ENCODE measurements around the gene TGFB3. TPM values are rescaled to one million over a fixed set of nuclear protein-coding genes. Genes with fewer than 3 reads are reported as not detected.
"Not testable (repeated sequence)": the region's sequence is repeated elsewhere in the genome, so short reads cannot be mapped to it uniquely, and the experiment has no call there.

TGFB3 gene
- total and polyA plus RNA-seq, 9 of the 15 experiments (the other 6 are each of a cell fraction or from before 2014, with no cell fraction given), result 0.39 to 2.0 (median 1.0) TPM

DNA sequence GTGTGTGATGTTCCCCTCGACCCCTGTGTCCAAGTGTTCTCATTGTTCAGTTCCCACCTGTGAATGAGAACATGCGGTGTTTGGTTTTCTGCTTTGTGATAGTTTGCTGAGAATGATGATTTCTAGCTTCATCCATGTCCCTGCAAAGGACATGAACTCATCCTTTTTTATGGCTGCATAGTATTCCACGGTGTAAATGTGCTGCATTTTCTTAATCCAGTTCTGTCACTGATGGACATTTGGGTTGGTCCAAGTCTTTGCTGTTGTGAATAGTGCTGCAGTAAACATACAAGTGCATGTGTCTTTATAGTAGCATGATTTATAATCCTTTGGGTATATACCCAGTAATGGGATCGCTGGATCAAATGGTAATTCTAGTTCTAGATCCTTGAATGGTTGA is 61.4 kb downstream of the TGFB3 start:
- POLR2A ChIA-PET; H3K27ac ChIP-seq (ENCODE audit: extremely low read depth, low read depth, low read length); in situ Hi-C loops (cut with MboI); H3K4me3 ChIP-seq; CTCF ChIA-PET (ENCODE audit: low intra/inter-chr PET ratio); H3K27me3 ChIP-seq (ENCODE audit: control insufficient read depth in 2 of 2, insufficient read depth in 2 of 2, low read length in 2 of 2); H2AFZ ChIP-seq (ENCODE audit: low read depth, low read length); H3K4me1 ChIP-seq (replicated peaks in 1 of 2; ENCODE audit: control insufficient read depth in 2 of 2, insufficient read depth in 2 of 2, low read length in 2 of 2); intact Hi-C loops (cut with micrococcal nuclease); BruUV-seq (replicated peaks); DNase-seq (ENCODE audit: extremely low read depth in 1 of 4, low spot score in 3 of 4); H3K9me3 ChIP-seq (replicated peaks; ENCODE audit: control insufficient read depth, insufficient read depth, low read depth, low read length); ATAC-seq; H3K9ac ChIP-seq (ENCODE audit: insufficient read depth in 1 of 2, low read depth in 2 of 2, low read length in 2 of 2); FAIRE-seq; H3K4me2 ChIP-seq (ENCODE audit: insufficient read depth, low read length); H3K79me2 ChIP-seq (ENCODE audit: control insufficient read depth, insufficient read depth, low read length); H3K9me1 ChIP-seq (ENCODE audit: control insufficient read depth, insufficient read depth, low read length); H4K20me1 ChIP-seq (replicated peaks; ENCODE audit: control insufficient read depth, insufficient read depth, low read length); H3K36me3 ChIP-seq (ENCODE audit: control insufficient read depth, insufficient read depth, low read length): not testable (repeated sequence)
- 77% methylated on average over 4 of the region's 4 CpGs for WGBS (ENCODE audit: insufficient coverage, low coverage, missing lambda C conversion rate)
- peak; percentile 93 for TF ChIP-seq ZNF146 (CRISPR knock-in tag; IDR thresholded peaks at IDR 0.05; ENCODE audit: unreplicated experiment)
- peak; percentile 54; the same call in 1 of the 2 replicates for TF ChIP-seq BCOR (IDR thresholded peaks at IDR 0.05)

DNA sequence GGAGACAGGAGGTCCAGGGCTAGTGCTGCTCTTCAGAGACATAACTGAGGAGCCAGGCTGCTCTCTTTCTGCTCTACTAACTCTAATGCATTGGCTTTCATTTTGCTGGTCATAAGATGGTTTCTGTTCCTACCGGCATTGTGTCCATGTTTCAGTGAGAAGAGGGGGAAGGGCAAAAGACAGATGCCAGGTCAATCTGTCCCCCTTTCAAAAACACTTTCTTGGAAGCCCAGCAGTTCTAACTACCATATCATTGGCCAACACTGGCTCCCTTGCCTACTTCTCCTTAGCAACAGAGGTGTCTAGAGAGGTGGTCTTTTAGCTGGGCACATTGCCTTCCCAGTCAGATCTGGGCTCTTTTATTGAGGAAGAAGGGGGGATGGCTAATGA is 63.9 kb downstream of the TGFB3 start:
- H3K9ac ChIP-seq (ENCODE audit: insufficient read depth in 1 of 2, low read depth in 2 of 2, low read length in 2 of 2), result no peak overlapping the region
- peaks cover 0 to 2% of the 10 kb centered on the region in 2 experiments; a peak in 3 of 5 replicates for H3K4me1 ChIP-seq (replicated peaks in 1 of 2; ENCODE audit: control insufficient read depth in 2 of 2, insufficient read depth in 2 of 2, low read length in 2 of 2)
- H3K27me3 ChIP-seq (ENCODE audit: control insufficient read depth in 2 of 2, insufficient read depth in 2 of 2, low read length in 2 of 2), result no peaks in the 10 kb centered on the region
- no peaks in the 10 kb centered on the region for H3K36me3 ChIP-seq (ENCODE audit: control insufficient read depth, insufficient read depth, low read length)
- ChIA-PET POLR2A (no interaction called here), CTCF (ENCODE audit: low intra/inter-chr PET ratio) (no interaction called here)
- FAIRE-seq, result no peak
- no peaks in the 10 kb centered on the region for H3K9me3 ChIP-seq (replicated peaks; ENCODE audit: control insufficient read depth, insufficient read depth, low read depth, low read length)
- ATAC-seq, result no peak
- H3K4me2 ChIP-seq (ENCODE audit: insufficient read depth, low read length), result no peak overlapping the region
- in situ Hi-C loops (cut with MboI), result no loop called here
- H2AFZ ChIP-seq (ENCODE audit: low read depth, low read length), result no peak overlapping the region
- no peak for TF ChIP-seq ZNF444 (CRISPR knock-in tag; IDR thresholded peaks at IDR 0.05)
- TF ChIP-seq RBM22 (IDR thresholded peaks at IDR 0.05; ENCODE audit: low read depth, low read length, poor library complexity, severe bottlenecking), result no peak
- no peak for TF ChIP-seq EWSR1 (IDR thresholded peaks at IDR 0.05; ENCODE audit: borderline replicate concordance, low read depth, partially characterized antibody)
- no peak for TF ChIP-seq RFX5 (IDR thresholded peaks at IDR 0.05; ENCODE audit: low read depth, low read length)
- no peak for TF ChIP-seq ESRRB (CRISPR knock-in tag; IDR thresholded peaks at IDR 0.05; ENCODE audit: borderline replicate concordance)
- no peak for TF ChIP-seq NFIX (CRISPR knock-in tag; IDR thresholded peaks at IDR 0.05; ENCODE audit: low read depth)
- TF ChIP-seq, protein P1, sequence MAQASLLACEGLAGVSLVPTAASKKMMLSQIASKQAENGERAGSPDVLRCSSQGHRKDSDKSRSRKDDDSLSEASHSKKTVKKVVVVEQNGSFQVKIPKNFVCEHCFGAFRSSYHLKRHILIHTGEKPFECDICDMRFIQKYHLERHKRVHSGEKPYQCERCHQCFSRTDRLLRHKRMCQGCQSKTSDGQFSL (CRISPR knock-in tag; IDR thresholded peaks at IDR 0.05), result no peak
- TF ChIP-seq, protein P1 (tag; IDR thresholded peaks at IDR 0.05), result no peak
- no peak for TF ChIP-seq KAT7 (CRISPR knock-in tag; IDR thresholded peaks at IDR 0.05; ENCODE audit: borderline replicate concordance)
- no peak overlapping the region for H3K27ac ChIP-seq (ENCODE audit: extremely low read depth, low read depth, low read length)
- H4K20me1 ChIP-seq (replicated peaks; ENCODE audit: control insufficient read depth, insufficient read depth, low read length), result no peaks in the 10 kb centered on the region
- DNase-seq (ENCODE audit: extremely low read depth in 1 of 4, low spot score in 3 of 4), result no peak
- H3K79me2 ChIP-seq (ENCODE audit: control insufficient read depth, insufficient read depth, low read length), result no peaks in the 10 kb centered on the region
- H3K4me3 ChIP-seq, result no peak overlapping the region
- 67% methylated on average over 1 of the region's 1 CpG for WGBS (ENCODE audit: insufficient coverage, low coverage, missing lambda C conversion rate)
- intact Hi-C loops (cut with micrococcal nuclease), result no loop called here
- BruUV-seq (replicated peaks), result no TSS peak
- no peaks in the 10 kb centered on the region for H3K9me1 ChIP-seq (ENCODE audit: control insufficient read depth, insufficient read depth, low read length)

All from K562 (cell line).